Measurements from ENCODE around the gene TRPT1.
"Not testable (repeated sequence)": the region's sequence is repeated elsewhere in the genome, so short reads cannot be mapped to it uniquely, and the experiment has no call there.

The TRPT1 gene

GRCh38 chr11:64253043-64253442 is 27.1 kb upstream of the TRPT1 start:
- Mint-ChIP-seq H3K4me3 (peak overlapping the region; percentile 91), H3K4me1 (peaks cover 16% of the 10 kb centered on the region), H3K36me3 (ENCODE audit: insufficient read depth) (peaks cover 10% of the 10 kb centered on the region), H3K9me3 (no peaks in the 10 kb centered on the region), H3K27me3 (no peaks in the 10 kb centered on the region), H3K27ac (ENCODE audit: low read depth) (no peak overlapping the region)
- no peak for ATAC-seq (replicated peaks; ENCODE audit: extremely low read depth, poor library complexity, severe bottlenecking)
- DNase-seq (ENCODE audit: low spot score in 2 of 2), result no peak

GRCh38 chr11:64252003-64252872 is 26.3 kb upstream of the TRPT1 start:
- DNase-seq (ENCODE audit: low spot score in 2 of 2) (no peak), ATAC-seq (replicated peaks; ENCODE audit: extremely low read depth, poor library complexity, severe bottlenecking) (no peak)
- H3K27ac Mint-ChIP-seq (ENCODE audit: low read depth), result peak overlapping the region; percentile 87

GRCh38 chr11:64251753-64252002 is 25.7 kb upstream of the TRPT1 start:
- Mint-ChIP-seq H3K27ac (ENCODE audit: low read depth) (peak overlapping the region; percentile 87), H3K4me1 (peaks cover 30% of the 10 kb centered on the region), H3K36me3 (ENCODE audit: insufficient read depth) (peaks cover 6% of the 10 kb centered on the region), H3K27me3 (no peaks in the 10 kb centered on the region), H3K4me3 (peak overlapping the region; percentile 91), H3K9me3 (no peaks in the 10 kb centered on the region)
- ATAC-seq (replicated peaks; ENCODE audit: extremely low read depth, poor library complexity, severe bottlenecking) (no peak), DNase-seq (ENCODE audit: low spot score in 2 of 2) (no peak)

More at GRCh38 chr11:64252003-64252872, 26.3 kb upstream of the TRPT1 start:
- peaks cover 6% of the 10 kb centered on the region for H3K36me3 Mint-ChIP-seq (ENCODE audit: insufficient read depth)
- H3K9me3 Mint-ChIP-seq, result no peaks in the 10 kb centered on the region
- H3K4me1 Mint-ChIP-seq, result peaks cover 24% of the 10 kb centered on the region
- H3K27me3 Mint-ChIP-seq, result no peaks in the 10 kb centered on the region
- peak overlapping the region; percentile 91 for H3K4me3 Mint-ChIP-seq

- Mint-ChIP-seq H3K4me3 (peak within 1 kb of the TSS; percentile 91), H3K27me3 (no peaks in the 10 kb centered on the region), H3K27ac (ENCODE audit: low read depth) (peak within 1 kb of the TSS; percentile 87), H3K36me3 (ENCODE audit: insufficient read depth) (peaks cover 6% of the 10 kb centered on the region), H3K9me3 (no peaks in the 10 kb centered on the region), H3K4me1 (peaks cover 30% of the 10 kb centered on the region)
- DNase-seq (ENCODE audit: low spot score in 2 of 2) (peak in 1 of 2 donors; percentile 50), ATAC-seq (replicated peaks; ENCODE audit: extremely low read depth, poor library complexity, severe bottlenecking) (peak; percentile 50)
These were observed 25.2 kb upstream of the TRPT1 start, which contains the start of gene PLCB3 for GRCh38 chr11:64251016-64251752. TSS of gene PLCB3 (plus strand) at chr11:64251530. CDS start at chr11:64251650, 120 bp downstream.

GRCh38 chr11:64250415-64251015 is 24.5 kb upstream of the TRPT1 start:
- H3K4me1 Mint-ChIP-seq, result peaks cover 37% of the 10 kb centered on the region
- ATAC-seq (replicated peaks; ENCODE audit: extremely low read depth, poor library complexity, severe bottlenecking), result no peak

GRCh38 chr11:64249563-64250414 is 23.8 kb upstream of the TRPT1 start:
- Mint-ChIP-seq H3K36me3 (ENCODE audit: insufficient read depth) (peaks cover 14% of the 10 kb centered on the region), H3K4me1 (peaks cover 44% of the 10 kb centered on the region), H3K4me3 (peak overlapping the region; percentile 42), H3K27ac (ENCODE audit: low read depth) (no peak overlapping the region), H3K27me3 (no peaks in the 10 kb centered on the region), H3K9me3 (no peaks in the 10 kb centered on the region)
- ATAC-seq (replicated peaks; ENCODE audit: extremely low read depth, poor library complexity, severe bottlenecking) (no peak), DNase-seq (ENCODE audit: low spot score in 2 of 2) (no peak)

More at GRCh38 chr11:64250415-64251015, 24.5 kb upstream of the TRPT1 start:
- no peak for DNase-seq (ENCODE audit: low spot score in 2 of 2)
- Mint-ChIP-seq H3K4me3 (peak overlapping the region; percentile 91), H3K27me3 (no peaks in the 10 kb centered on the region), H3K27ac (ENCODE audit: low read depth) (no peak overlapping the region), H3K36me3 (ENCODE audit: insufficient read depth) (peaks cover 10% of the 10 kb centered on the region), H3K9me3 (no peaks in the 10 kb centered on the region)

GRCh38 chr11:64249038-64249437 is 23.1 kb upstream of the TRPT1 start:
- Mint-ChIP-seq H3K27me3 (no peaks in the 10 kb centered on the region), H3K4me1 (peaks cover 45% of the 10 kb centered on the region), H3K4me3 (no peak overlapping the region)

GRCh38 chr11:64248578-64248977 is 22.6 kb upstream of the TRPT1 start:
- H3K4me3 Mint-ChIP-seq, result peak overlapping the region; percentile 83
- peaks cover 44% of the 10 kb centered on the region for H3K4me1 Mint-ChIP-seq
- ATAC-seq (replicated peaks; ENCODE audit: extremely low read depth, poor library complexity, severe bottlenecking), result no peak
- H3K27me3 Mint-ChIP-seq, result no peaks in the 10 kb centered on the region
- peaks cover 14% of the 10 kb centered on the region for H3K36me3 Mint-ChIP-seq (ENCODE audit: insufficient read depth)
- H3K27ac Mint-ChIP-seq (ENCODE audit: low read depth), result no peak overlapping the region
- no peaks in the 10 kb centered on the region for H3K9me3 Mint-ChIP-seq
- DNase-seq (ENCODE audit: low spot score in 2 of 2), result no peak

More at GRCh38 chr11:64249038-64249437, 23.1 kb upstream of the TRPT1 start:
- H3K27ac Mint-ChIP-seq (ENCODE audit: low read depth), result no peak overlapping the region
- DNase-seq (ENCODE audit: low spot score in 2 of 2) (no peak), ATAC-seq (replicated peaks; ENCODE audit: extremely low read depth, poor library complexity, severe bottlenecking) (no peak)
- peaks cover 14% of the 10 kb centered on the region for H3K36me3 Mint-ChIP-seq (ENCODE audit: insufficient read depth)
- H3K9me3 Mint-ChIP-seq, result no peaks in the 10 kb centered on the region

- H3K4me1 Mint-ChIP-seq, result peaks cover 50% of the 10 kb centered on the region
- peaks cover 15% of the 10 kb centered on the region for H3K36me3 Mint-ChIP-seq (ENCODE audit: insufficient read depth)
- H3K27me3 Mint-ChIP-seq, result no peaks in the 10 kb centered on the region
- no peak for ATAC-seq (replicated peaks; ENCODE audit: extremely low read depth, poor library complexity, severe bottlenecking)
- H3K4me3 Mint-ChIP-seq, result peak overlapping the region; percentile 83
- no peaks in the 10 kb centered on the region for H3K9me3 Mint-ChIP-seq
- DNase-seq (ENCODE audit: low spot score in 2 of 2), result no peak
- H3K27ac Mint-ChIP-seq (ENCODE audit: low read depth), result no peak overlapping the region
These were observed 21.9 kb upstream of the TRPT1 start for GRCh38 chr11:64247729-64248531.

- ATAC-seq (replicated peaks; ENCODE audit: extremely low read depth, poor library complexity, severe bottlenecking) (peak; percentile 52), DNase-seq (ENCODE audit: low spot score in 2 of 2) (peak; percentile 53 to 56)
- Mint-ChIP-seq H3K9me3 (no peaks in the 10 kb centered on the region), H3K27ac (ENCODE audit: low read depth) (peak within 1 kb of the TSS; percentile 93), H3K4me3 (peak within 1 kb of the TSS; percentile 83), H3K4me1 (peaks cover 47% of the 10 kb centered on the region), H3K36me3 (ENCODE audit: insufficient read depth) (peaks cover 17% of the 10 kb centered on the region), H3K27me3 (no peaks in the 10 kb centered on the region)
These were observed 21.1 kb upstream of the TRPT1 start, which contains the start of gene PPP1R14B for GRCh38 chr11:64246871-64247728. TSS of gene PPP1R14B (minus strand) at chr11:64246943. CDS start at chr11:64246673, 270 bp downstream.

- H3K4me3 Mint-ChIP-seq, result peak overlapping the region; percentile 83
- DNase-seq (ENCODE audit: low spot score in 2 of 2); H3K9me3 Mint-ChIP-seq; H3K27me3 Mint-ChIP-seq: not testable (repeated sequence)
- peak overlapping the region; percentile 29 for H3K27ac Mint-ChIP-seq (ENCODE audit: low read depth)
- H3K4me1 Mint-ChIP-seq, result peaks cover 45% of the 10 kb centered on the region
- H3K36me3 Mint-ChIP-seq (ENCODE audit: insufficient read depth), result peaks cover 17% of the 10 kb centered on the region
- ATAC-seq (replicated peaks; ENCODE audit: extremely low read depth, poor library complexity, severe bottlenecking), result peak; percentile 3
These were observed 20.6 kb upstream of the TRPT1 start for GRCh38 chr11:64246621-64246870.
